NCI-H526 (cell line): Measurements from ENCODE around the gene CADPS2.

Experiments used
- DNase-seq, 2 experiments: peaks; one replicate each; lab custom pipeline; 2025; lab: John Stamatoyannopoulos, UW

CADPS2 gene

DNA sequence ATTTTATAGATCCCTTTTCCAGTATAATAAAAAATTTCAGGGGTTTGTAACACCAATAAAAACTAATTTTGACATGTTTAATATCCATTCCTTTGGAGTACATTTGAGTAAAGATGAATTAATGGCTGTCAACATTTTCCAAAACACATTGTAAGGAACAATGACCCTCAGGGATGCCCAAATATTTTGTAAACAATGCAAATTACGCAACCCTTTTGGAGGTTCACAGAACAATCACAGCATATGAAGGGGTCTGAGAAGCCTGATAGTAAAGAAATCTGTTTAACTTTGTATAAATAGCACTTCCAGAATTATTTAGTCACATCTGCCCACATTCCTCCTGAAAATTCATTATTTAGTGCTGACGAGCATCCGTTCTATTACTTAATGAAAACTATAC lies 428.9 kb downstream of the CADPS2 start:
- no peak for DNase-seq

DNA sequence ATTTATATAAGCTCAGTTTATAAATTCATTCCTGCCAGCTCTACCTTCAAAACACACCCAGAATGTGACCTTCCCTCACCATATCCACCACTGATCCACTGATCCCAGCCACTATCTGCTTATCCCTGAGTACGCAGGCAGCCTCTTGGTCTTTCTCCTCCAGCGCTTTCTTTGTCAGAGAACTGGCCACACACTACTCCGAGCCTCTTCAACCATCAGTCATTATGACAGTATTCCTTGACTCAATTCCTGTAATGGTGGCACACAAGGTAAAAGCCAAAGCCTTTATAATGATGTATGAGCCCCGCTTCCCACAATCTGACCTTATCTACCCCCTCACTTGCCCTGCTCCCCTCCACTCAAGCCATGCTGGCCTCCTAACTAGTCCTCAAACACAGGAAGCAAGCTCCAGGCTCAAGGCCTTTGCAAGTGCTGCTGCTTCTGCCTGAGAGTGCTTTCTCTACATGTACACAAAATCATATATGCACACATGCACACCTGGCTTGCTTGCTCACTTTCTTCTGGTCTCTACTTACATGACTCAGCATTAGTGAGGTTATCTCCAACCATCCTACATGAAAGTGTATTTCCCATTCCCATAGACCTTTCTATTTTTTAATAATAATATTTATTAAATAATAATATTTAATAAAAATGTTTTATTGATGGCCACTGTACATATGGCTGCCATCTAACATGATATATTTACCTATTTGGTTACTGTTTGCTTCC lies 431.3 kb downstream of the CADPS2 start:
- no peak for DNase-seq

DNA sequence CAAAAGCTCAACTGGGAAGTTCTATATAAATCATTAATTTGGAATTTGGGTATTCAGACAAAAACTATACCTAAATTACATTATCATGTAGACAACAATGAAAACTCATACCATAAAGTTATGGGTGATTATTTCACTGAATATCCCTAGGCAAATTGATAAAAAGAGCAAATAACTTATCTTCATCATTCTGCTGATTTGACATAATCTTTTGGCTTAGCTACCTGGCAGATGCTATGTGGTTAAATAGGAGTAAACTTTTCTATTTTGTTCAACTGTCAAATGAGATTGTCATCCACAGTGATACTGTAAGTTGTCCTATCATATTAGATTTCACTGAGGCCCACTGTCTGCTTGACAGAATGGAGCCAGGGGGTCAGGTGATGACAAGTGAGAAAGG lies 432.8 kb downstream of the CADPS2 start:
- DNase-seq = no peak

DNA sequence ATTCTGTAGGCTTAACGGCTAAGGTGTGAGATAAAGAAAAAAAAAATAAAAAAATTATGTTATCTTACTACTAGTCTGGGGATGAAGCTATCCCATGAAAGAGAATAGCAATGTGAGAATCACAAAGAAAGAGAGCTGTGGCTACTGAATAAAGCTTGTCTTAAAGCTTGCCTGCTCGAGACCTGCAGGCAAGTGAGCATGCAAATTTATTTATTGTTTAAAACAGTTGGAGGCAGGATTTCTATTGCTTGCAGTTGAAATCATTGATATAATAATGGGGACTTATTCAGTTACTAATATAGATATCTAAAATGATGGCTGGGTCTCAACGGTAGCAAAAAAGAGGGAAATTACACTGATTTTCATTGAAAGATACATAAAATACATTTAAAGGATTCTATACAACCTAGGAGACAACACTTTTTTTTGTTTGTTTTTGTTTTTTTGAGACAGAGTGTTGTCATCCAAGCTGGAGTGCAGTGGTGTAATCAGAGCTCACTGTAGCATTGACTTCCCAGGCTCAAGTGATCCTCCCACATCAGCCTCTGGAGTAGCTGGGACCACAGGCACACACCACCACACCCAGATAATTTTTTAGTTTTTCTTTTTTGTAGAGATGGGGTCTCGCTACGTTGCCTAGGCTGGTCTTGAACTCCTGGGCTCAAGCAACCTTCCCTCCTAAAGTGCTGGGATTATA lies 437.2 kb downstream of the CADPS2 start:
- DNase-seq = no peak

DNA sequence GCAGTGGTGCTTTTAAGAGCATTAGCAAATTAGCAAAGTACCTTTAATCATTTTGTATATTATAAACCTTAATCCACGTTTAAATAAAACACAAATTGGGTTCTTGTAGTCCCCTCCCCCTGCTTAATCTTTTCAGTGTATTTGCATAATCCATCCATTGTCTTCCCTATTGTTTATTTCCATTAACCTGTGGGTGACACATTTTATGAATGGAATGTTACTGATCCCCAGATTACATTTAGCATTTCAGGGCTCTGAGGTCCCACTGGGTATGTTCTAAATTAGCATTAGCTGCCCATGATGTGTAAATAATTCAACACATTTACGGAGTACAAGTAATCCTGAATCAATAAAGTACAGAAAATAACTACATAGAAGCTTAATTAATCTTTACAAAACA lies 443.3 kb downstream of the CADPS2 start:
- no peak for DNase-seq

DNA sequence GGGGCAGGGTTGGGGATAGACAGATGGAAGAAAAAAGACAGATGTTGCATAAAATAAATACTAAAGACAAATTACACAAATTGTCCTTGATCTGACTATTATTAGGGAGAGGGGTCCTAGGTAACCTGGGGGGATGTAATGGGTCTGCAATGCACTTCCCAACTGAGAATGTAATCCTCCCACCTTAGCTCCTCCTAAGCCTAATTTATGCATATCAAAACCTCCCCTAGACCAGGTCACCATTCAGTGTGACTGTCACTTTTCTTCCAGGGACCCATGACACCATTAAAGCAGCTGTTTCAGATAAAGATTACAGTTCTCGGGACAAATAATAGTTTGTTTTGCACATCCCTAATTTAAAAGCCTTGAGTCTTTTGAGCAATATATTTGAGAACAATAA lies 447.8 kb downstream of the CADPS2 start:
- no peak for DNase-seq

DNA sequence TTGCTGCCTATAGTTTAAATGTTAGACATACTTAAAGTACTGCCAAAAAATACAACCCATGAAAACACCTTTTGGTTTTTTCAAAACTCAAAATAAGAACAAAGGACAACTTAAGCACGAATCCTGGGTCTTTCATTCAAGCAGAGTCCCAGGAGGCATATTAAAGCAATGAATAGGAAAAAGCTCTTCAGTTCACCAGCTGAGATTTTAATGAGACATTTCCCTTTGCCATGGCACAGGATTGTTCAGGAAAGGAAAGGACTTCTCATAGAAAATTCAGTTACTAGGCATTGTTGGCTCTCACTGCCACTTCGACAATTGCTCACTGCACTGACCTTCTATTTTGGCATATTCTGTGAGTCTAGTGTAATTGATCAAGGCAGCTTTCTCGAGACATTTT lies 448.3 kb downstream of the CADPS2 start:
- DNase-seq = peak in 1 of 2 experiments; percentile 24

DNA sequence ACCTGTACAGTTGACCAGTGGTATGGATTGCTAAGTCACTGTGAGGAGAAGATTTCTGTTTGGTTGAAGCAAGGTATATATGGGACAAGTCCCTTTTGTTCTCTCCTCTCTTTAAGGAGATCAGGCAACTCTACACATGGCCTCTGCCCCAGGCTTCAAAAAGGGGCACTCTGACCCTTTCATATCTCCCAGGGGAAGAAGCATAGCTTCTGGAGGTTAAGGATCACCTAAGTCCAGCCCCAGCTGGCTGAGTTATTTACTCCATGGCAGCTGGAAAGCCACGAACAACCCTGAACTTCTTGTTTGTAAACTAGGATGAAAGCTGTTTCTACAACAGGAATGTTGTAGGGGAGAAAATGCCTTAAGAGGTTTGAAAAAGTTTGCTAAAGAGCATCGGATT lies 452.5 kb downstream of the CADPS2 start:
- DNase-seq = no peak

DNA sequence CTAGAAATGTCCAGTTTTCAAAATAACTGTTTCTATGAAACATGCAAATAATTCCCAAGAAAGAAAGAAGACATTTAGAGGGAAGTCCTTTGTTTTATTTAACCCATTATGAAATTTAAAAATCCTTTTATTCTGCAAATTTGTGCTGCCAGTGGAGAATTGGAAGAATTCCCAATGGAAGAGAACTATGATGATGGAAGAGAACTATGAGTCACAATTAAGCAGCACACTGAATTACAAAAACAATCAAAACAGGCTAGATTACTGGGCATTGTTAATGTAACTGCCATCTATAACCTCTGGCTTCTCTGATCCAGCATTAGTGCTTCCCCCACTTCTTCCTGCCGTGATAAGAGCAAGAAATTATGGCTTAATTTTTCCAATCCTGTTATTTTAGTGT lies 455.6 kb downstream of the CADPS2 start:
- no peak for DNase-seq

DNA sequence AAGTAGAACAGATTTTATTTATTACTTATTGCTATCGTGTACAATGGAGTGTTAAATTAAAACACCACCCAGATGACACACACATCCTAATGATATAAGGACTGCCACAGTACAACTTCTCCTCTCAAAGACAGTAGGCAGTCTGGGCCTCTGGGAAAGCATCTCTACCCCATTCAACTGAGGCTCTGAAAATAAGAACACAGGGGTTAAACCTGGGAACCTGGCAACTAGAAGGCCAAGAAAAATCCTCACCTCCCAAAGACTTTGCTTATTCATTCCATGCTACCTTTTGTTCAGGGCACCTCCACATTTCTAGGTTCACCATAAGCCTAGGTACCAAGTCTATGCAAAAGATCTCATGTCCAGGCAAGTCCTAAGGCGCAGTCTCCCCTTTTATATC lies 456.3 kb downstream of the CADPS2 start:
- DNase-seq = peak in 1 of 2 experiments; percentile 53

DNA sequence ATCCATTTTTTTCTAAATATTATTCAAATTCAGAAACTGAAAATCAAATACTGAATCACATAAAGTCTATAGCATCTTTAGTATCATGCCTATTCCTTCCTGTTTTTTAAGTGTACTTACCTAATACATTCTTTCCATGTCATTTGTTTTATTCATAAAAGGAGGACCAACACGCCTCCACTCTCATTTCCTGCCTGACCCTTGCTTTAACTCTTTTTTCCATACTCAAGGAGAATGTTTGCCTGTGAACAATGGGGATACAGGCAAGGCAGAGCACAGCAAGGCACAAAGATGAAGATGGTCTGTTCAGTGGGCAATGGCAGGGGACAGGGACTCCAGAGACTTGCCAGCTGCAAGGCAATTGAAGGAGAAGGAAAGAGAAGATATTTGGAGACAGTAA lies 460.5 kb downstream of the CADPS2 start:
- no peak for DNase-seq

DNA sequence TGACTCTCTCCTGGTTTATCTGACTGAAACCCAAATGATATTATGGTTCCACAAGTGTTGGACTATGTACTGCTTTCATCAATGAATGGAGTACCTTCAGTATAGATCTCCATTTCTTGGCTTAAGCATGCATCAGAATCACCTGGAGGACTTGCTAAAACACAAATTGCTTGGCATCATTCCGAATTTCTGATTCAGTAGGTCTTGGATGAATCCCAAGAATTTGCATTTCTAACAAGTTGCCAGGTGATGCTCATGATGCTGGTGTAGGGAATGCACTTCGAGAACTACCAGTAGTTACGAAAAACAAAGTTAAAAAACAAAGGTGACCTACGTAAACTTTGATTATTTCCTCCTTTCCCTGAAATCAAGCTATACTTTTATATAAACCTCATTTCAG lies 462.7 kb downstream of the CADPS2 start:
- no peak for DNase-seq

DNA sequence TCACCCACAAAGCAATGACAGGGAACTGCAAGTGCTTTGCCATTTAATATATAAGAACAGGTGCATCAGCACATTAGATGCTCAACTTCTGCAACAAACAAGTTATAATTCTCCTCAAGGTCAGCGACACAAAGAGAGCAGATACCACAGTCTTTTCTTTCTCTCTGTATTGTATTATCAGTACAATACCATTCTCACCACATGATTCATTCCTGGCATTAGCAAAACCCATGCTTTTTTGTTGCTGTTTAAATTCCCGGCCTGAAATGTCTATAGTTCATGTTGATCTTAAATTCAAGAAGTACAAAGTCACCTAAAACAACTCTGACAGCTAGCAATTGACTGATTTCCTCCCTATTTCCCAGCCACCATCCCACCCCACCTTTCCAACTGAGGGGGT lies 469.9 kb downstream of the CADPS2 start:
- DNase-seq = no peak

DNA sequence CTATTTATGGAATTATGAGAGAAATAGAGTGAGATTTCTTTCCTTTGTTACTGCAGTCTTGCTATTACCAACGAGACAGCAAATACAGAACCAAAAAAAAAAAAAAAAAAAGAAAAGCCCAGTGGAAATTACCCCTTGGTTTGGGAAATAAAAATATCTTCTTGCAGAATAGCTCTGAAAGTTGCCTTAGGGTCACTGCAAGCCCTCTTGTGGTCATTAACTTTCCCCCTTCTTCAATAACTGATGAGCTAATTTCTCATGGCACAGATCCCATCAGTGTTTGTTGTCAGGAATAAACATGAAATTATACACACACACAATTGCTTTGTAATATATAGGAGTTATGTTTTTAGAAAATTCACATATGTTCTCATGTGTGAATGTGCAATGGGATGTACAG lies 470.8 kb downstream of the CADPS2 start:
- no peak for DNase-seq

DNA sequence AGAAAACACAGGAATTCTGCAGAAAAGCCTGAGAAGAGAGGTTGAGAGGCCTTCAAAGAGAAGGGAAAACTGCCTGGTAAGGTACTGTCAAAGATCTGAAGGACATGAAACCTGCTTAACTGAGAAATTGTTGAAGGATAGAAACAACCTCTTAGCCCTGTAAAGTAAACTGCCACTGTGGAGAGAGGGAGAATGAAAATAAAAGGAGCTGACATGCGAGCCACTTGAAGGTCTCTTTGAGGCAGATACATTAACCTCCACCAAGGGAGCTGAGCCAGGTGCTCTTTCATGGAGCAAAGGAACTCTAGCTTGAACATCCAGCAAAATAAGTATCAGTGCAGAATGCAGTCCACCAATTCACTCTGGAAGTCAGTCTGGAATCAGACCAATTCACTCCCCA lies 472.9 kb downstream of the CADPS2 start:
- no peak for DNase-seq

DNA sequence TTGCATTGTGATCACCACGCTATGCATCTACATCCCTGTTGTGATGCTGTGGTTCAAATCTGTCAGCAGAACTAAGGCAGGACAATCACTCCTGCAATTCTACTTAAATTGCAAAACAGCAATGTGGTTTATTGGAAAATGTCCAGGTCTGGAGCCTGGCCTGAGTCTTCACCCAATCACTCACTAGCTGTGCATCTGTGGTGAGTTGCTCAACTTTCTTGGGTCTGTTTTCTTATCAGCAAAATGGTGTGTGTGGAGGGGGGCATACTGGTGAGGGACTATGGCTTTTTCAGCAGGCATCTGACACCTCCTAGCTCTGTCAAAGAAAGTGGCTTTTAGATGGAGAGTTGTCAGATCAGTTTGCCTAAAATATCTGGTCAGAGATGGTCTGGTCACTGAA lies 473.4 kb downstream of the CADPS2 start:
- DNase-seq = no peak

DNA sequence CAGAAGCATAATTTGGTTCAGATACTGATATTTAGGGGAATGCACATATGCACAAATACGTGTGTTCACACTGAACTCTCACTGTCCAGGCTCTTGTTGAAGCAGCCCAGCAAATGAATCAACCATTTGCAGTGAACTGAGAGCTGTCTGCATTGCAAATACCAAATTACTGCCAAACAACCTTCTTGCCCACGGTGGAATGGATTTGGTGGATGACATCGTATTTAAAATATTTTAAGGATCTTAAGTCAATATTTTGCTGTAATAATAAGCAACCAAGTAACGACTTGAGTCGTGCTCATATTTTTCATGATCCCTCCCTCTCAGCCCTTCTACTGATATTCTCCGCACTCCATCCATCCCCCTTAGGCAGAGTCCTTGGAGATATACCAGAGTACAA lies 473.8 kb downstream of the CADPS2 start:
- DNase-seq = no peak

DNA sequence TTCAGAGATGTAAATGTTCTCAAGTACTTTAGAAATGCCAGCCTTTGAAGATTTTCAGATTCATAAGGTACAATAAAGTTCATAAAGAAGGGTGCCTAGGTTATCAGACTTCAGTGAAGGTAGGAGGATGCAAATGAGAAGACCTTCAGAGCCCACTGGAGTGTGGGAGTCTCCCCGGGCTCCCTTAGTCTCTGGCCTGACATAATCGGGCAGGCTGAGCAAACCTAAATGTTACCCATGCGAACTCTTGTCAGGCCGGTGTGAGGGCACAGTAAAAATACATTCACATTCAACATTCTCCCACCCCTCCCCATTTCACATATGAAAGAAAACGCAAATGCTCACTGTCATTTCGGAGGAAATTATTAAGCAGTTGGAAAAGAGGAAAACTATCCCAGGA lies 479.1 kb downstream of the CADPS2 start:
- DNase-seq = no peak

DNA sequence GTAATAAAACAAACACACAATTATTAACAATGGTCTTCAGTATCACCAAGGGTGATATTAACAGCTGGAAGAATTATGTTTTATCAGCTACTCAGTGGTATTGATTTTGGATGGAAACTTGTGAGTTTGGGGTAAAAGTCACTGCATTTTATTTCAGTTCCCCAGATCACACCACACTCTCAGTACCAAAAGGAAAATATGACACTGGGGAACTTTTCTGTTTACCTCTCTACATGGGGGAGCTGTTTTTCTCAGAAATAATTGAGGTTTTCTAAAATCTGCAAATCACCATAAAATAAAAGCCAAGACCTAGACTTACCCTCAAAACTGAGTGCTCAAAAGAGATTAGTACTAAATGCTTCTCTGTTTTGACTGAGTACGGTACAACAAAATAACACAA lies 483.1 kb downstream of the CADPS2 start:
- DNase-seq = no peak

DNA sequence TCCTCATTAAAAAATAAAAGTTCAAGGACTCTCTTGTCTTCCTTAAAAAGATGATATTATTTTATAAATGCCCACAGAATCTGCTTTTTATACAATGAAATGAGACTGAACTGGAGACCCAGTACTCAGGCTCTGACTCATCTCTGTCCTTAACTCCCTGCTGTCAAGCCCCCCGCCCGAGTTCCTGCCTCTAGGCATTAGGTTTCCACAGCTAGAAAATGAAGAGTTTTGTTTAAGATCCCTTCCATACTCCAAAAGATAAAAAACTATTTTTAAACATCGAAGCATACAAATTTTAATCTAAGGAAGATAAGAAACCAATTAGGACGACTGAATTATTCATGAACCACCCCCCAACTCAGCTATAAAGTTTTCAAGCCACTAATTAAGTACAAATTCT lies 484.0 kb downstream of the CADPS2 start:
- DNase-seq = no peak

DNA sequence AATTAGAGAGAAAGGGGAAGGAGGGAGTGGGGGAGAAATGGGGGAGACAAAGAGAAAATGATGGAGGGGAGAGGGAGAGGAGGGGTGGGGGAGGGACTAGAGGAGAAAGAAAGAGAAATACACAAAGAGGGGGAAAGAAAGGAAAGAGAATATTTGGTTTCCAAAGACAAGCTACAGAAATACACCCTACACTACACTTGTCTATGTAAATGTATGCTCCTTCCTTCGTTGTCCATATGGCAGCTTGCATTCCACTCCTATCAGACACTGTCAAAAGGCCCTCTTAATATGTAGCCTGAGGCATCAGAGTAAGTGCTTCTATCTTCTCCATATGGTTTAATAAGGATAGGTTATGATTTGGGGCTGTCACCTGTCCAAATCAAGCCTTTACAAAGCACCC lies 488.9 kb downstream of the CADPS2 start:
- DNase-seq = no peak

DNA sequence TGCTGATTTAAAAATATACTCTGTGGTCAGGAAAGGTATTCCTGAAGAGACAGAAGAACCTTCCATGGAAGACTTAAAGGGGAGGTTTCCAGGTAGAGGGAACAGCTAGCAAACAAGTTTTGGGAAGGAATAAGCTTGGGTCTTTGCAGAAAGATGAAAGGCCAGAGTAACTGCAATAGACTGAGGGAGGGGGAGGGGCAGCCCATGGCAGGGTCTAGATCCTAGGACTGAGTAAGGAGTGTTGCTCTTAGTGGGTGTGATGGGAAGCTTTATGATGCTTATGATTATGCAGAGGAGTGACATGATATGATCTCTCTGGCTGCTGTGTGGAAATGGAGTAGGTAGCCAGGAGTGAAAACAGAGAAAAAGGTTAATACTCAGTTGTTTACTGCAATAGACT lies 491.7 kb downstream of the CADPS2 start:
- DNase-seq = no peak

DNA sequence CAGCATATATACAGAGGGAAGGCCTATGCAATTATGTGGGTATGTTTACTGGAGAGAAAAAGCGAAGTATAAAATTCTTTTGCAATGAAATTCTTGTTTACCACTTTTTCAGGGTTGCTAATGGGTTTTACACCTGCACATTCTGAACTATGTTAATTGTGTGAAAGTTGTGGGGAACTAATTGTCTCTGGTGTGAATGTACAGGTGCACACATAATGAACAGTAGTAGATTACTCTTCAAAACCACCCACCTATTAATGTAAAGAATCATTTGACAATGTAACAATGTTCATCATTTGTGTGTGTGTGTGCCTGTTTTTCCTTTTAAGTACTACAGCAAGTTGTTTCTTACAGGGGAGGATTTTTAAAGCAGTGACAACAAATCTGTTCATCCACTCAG lies 501.7 kb downstream of the CADPS2 start:
- no peak for DNase-seq

DNA sequence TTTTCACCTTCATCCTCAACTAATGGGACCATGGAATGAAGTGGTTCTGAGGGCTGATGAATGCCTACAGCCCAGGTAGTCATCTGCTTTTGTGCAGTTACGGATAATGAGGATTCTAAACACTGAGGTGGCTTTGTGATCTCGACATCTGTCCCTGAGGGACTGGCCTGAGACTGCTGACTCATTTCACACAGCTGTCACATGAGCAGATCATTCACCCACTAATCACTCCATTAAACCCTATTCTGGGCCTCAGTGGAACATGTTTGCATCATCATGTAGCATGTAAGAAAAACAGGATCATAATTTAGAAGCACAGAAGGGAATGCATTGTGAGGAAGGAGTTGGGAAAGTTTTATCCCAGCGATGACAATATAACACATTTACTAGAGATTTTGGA lies 502.3 kb downstream of the CADPS2 start:
- DNase-seq = no peak
